ENCODE measurements around the gene ODC1.

DNA sequence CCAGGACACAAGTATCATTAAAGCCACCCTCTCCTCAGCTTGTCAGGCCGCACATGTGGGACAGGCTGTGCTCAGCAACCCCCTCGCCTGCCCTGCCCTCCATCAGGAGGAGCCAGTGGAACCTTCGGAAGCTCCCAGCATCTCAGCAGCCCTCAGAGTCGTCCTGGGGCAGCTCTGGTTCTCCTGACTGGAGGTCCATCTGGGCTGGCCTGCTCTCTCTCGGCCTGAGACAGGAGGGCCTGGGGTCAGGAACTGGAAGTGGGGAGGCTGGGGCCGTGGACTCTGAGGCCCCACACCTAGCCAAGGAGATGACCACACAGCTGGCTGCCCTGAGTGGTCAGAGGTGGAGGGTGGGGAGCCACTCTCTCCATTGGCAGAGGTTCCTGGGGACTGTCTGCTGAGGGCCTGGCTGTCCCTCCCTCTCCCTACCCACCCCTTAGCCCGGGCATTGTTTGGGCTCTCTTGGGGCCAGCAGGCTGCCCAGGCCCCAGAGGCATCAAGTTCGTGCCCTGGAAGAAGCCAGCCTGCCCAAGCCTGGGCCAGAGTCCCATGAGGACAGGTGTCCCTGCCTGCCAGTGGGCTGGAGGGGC lies 23.1 kb downstream of the ODC1 start:
- TF ChIP-seq, protein P1, sequence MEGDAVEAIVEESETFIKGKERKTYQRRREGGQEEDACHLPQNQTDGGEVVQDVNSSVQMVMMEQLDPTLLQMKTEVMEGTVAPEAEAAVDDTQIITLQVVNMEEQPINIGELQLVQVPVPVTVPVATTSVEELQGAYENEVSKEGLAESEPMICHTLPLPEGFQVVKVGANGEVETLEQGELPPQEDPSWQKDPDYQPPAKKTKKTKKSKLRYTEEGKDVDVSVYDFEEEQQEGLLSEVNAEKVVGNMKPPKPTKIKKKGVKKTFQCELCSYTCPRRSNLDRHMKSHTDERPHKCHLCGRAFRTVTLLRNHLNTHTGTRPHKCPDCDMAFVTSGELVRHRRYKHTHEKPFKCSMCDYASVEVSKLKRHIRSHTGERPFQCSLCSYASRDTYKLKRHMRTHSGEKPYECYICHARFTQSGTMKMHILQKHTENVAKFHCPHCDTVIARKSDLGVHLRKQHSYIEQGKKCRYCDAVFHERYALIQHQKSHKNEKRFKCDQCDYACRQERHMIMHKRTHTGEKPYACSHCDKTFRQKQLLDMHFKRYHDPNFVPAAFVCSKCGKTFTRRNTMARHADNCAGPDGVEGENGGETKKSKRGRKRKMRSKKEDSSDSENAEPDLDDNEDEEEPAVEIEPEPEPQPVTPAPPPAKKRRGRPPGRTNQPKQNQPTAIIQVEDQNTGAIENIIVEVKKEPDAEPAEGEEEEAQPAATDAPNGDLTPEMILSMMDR (IDR thresholded peaks at IDR 0.05; ENCODE audit: insufficient read depth, low read length, poor library complexity, severe bottlenecking), result no peak
- TF ChIP-seq EZH2phosphoT487 (conservative IDR thresholded peaks at IDR 0.05; ENCODE audit: low read length), result no peak

Data from SU-DHL-6 (cell line).